Placental epithelial cell (primary cell): ENCODE results near the gene C19orf53. TPM values are rescaled to one million over a fixed set of nuclear protein-coding genes. Genes with fewer than 3 reads are reported as not detected.

ENCODE experiments used
- small RNA-seq: library from RNA; depleted of rRNA; stranded (forward); fragments of <200 nt; gene quantifications from one replicate; pipeline ENCODE3, GENCODE V24; 2012
- total RNA-seq: library from RNA; depleted of rRNA; stranded (reverse); fragments of >200 nt; gene quantifications from 2 replicates; pipeline ENCODE4 v1.2.3, GENCODE V29; 2012

The C19orf53 gene
- total RNA-seq = 52.5 and 57.7 TPM in 2 replicates

GRCh38 chr19:13774217-13775191 lies at the start of gene C19orf53:
Gene C19orf53 (plus strand): TSS chr19:13774456. CDS start chr19:13774478, 22 bp downstream.

GRCh38 chr19:13764101-13764807 lies 10.0 kb upstream of the C19orf53 start, which contains the start of gene MRI1:
Gene MRI1 (plus strand): TSS chr19:13764522. CDS start chr19:13764589, 67 bp downstream.

DNA sequence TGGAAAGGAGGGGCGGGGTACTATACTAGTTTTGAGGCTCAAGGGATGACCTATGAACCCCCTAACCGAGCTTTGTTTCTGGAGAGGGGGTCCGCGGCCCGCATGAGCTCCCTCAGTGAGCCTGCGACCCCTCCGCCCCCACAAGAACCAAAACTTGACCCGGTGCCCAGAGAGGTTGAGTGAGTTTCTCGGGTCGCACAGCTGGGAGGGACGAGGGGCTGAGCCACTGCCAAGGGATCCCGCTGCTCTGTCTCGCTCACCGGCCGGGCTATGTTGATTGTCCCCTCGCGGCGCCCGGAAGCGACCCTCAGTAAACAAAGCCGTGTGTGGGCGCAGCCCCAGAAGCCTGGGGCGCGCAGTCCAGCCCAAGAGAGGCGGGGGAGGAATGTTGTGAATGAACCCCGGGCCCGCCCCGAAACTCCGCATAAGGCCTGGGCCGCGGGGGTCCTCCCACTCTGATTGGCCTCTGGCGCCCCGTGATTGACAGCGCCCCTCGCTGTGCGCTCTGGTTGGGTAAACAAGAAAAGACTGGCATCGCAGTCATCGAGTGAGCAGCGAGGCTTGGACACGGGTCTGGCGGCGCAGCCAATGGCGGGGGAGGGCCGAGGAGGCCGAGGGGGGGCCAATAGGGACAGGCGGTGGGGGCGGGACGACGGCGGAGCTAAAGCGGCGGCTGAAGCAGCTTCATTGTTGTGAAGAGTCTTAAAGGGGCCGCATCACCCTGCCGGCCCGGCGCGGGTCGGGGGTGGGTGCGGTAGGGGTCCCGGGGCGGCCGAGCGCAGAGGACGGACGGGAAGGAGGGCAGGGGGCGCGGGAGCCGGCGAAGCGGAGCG lies 20.7 kb downstream of the C19orf53 start, which contains the start of gene ZSWIM4:
Gene ZSWIM4 (plus strand): TSS at position 687 of the 833 bp plus-strand sequence. CDS start 206 bp downstream, outside the sequence.

Small RNA genes within 50 kb of the gene (small RNA-seq; reads per million reads assigned to genes)
- gene RN7SL619P = not detected

Other genes starting within 250 kb of the C19orf53 start
- 31.4 and 47.5 TPM in 2 replicates for gene MRI1, start 9.9 kb upstream of the C19orf53 start, total RNA-seq
- gene ZSWIM4, start 21.0 kb downstream of the C19orf53 start, total RNA-seq = 2.0 and 4.1 TPM in 2 replicates
- gene NANOS3, start 102.7 kb downstream of the C19orf53 start, total RNA-seq = 1.3 TPM in 1 of 2 replicates, not detected in the other
- 0.79 and 0.87 TPM in 2 replicates for gene BRME1, start 131.7 kb downstream of the C19orf53 start, total RNA-seq
- gene CC2D1A, start 131.7 kb downstream of the C19orf53 start, total RNA-seq = 11.4 and 22.7 TPM in 2 replicates
- gene PODNL1, start 164.0 kb downstream of the C19orf53 start, total RNA-seq = 0.39 and 0.43 TPM in 2 replicates
- gene DCAF15, start 178.1 kb downstream of the C19orf53 start, total RNA-seq = 13.1 and 16.9 TPM in 2 replicates
- 5.1 and 5.3 TPM in 2 replicates for gene RFX1, start 231.9 kb downstream of the C19orf53 start, total RNA-seq